Natural killer cell (primary cell): Measurements from ENCODE around the gene C3orf20. TPM values are rescaled to one million over a fixed set of nuclear protein-coding genes. Genes with fewer than 3 reads are reported as not detected.
A peak's percentile ranks its signal among the peaks of the same experiment; 100 is the strongest.

Experiments used
- ATAC-seq, 3 donors: fragments of 150-1000 bp in 2 of 3; fragments of 200-7000 bp in 1 of 3; cut with Tn5 transposase; 1 replicate in 1 of 3; 2 replicates in 2 of 3; pipeline ENCODE4 v1.10.0; 2021; ENCODE audit warnings: mild to moderate bottlenecking in 2 of 3, moderate library complexity in 2 of 3
- DNase-seq, 2 donors: peaks; one replicate each; pipeline versions ENCODE4 v3.0.0 to v3.0.0-alpha.2; 2013 to 2021; ENCODE audit warnings: mixed read lengths in 1 of 2
- H3K27ac ChIP-seq: one replicate; pipeline ENCODE4 v1.5.1; 2013; ENCODE audit warnings: mild to moderate bottlenecking, low read length
- H3K27me3 ChIP-seq: one replicate; pipeline ENCODE4 v1.6.1; 2013; ENCODE audit warnings: low read length; ENCODE audit not compliant: control insufficient read depth, insufficient read depth
- H3K36me3 ChIP-seq: one replicate; pipeline ENCODE4 v1.6.1; 2013; ENCODE audit warnings: low read length; ENCODE audit not compliant: control insufficient read depth, insufficient read depth
- H3K4me1 ChIP-seq: one replicate; pipeline ENCODE4 v1.6.1; 2013; ENCODE audit warnings: low read length; ENCODE audit not compliant: control insufficient read depth, insufficient read depth
- H3K4me3 ChIP-seq: one replicate; pipeline ENCODE4 v1.5.1; 2013; ENCODE audit warnings: low read length
- H3K9me3 ChIP-seq: one replicate; pipeline ENCODE4 v1.6.1; 2013; ENCODE audit warnings: low read length; ENCODE audit not compliant: control insufficient read depth, insufficient read depth
- H3K27ac Mint-ChIP-seq, 2 donors: one replicate each; pipeline ENCODE4 v1.8.0; 2022; ENCODE audit warnings: mild to moderate bottlenecking in 2 of 2, mixed read lengths in 2 of 2, moderate library complexity in 1 of 2
- H3K27me3 Mint-ChIP-seq, 2 donors: one replicate each; pipeline ENCODE4 v1.8.0; 2022; ENCODE audit warnings: low read depth in 2 of 2, mixed read lengths in 2 of 2
- H3K36me3 Mint-ChIP-seq: one replicate; pipeline ENCODE4 v1.8.0; 2022; ENCODE audit warnings: mixed read lengths
- H3K4me1 Mint-ChIP-seq, 2 donors: one replicate each; pipeline ENCODE4 v1.8.0; 2022; ENCODE audit warnings: mixed read lengths in 2 of 2
- H3K4me3 Mint-ChIP-seq: one replicate; pipeline ENCODE4 v1.8.0; 2022; ENCODE audit warnings: mild to moderate bottlenecking, moderate library complexity, mixed read lengths
- H3K9me3 Mint-ChIP-seq, 2 donors: one replicate each; pipeline ENCODE4 v1.8.0; 2022; ENCODE audit warnings: mixed read lengths in 2 of 2
- CTCF ChIP-seq: fragments of 200-600 bp; IDR thresholded peaks from one replicate; pipeline ENCODE4 v1.8.0; 2022; ENCODE audit warnings: antibody characterized with exemption
- WGBS: methylation state at CpG from one replicate; pipeline ENCODE4 v1.1.7; 2013; ENCODE audit warnings: missing lambda C conversion rate; ENCODE audit not compliant: insufficient coverage; 5-methylcytosine and 5-hydroxymethylcytosine counted together
- intact Hi-C: fragments of 100-400 bp; cut with micrococcal nuclease; formaldehyde crosslinking; loops from one replicate; pipeline ENCODE4 v1.14.2; 2022
- total RNA-seq, 4 donors: library from RNA; stranded (reverse); fragments of 120-200 nt in 1 of 4; gene quantifications; one replicate each; pipeline versions ENCODE4 v1.2.3 to v1.2.4, GENCODE V29; 2013 to 2022

The C3orf20 gene
- total RNA-seq, 3 donors from 2014 or later (not counting 1 experiment from before 2014, with no cell fraction given) = 0.14 TPM; not detected in 2

DNA sequence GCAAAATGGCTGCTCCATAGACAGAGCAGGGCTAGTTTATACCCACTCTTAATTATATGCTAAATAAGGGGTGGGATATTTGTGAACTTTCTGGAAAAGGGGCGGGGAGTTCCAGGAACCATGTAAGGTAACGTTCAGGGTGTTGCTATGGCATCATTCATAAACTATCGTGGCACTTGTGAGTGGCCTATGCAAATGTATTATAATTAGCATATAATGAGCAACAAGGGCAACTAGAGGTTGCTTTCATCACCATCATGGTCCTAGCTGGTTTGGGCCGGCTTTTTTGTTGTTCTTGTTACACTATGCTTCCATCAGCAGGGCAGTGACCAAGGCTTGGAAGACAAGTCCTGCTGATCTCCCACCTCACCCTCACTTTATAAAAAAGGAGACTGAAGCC is 100.6 kb downstream of the C3orf20 start:
- H3K27me3 ChIP-seq = no peaks in the 10 kb centered on the region
- intact Hi-C loops = no loop called here
- H3K27ac ChIP-seq = no peak overlapping the region
- no peaks in the 10 kb centered on the region for H3K4me1 ChIP-seq
- 92% methylated on average over 4 of the region's 4 CpGs for WGBS
- H3K36me3 ChIP-seq = no peaks in the 10 kb centered on the region
- Mint-ChIP-seq H3K4me1 (no peaks in the 10 kb centered on the region), H3K27me3 (peaks cover 0 to 20% of the 10 kb centered on the region in 2 donors), H3K4me3 (no peak overlapping the region), H3K36me3 (peaks cover 8% of the 10 kb centered on the region), H3K9me3 (peaks cover 4 to 5% of the 10 kb centered on the region in 2 donors), H3K27ac (no peak overlapping the region)
- H3K4me3 ChIP-seq = no peak overlapping the region
- TF ChIP-seq CTCF = no peak
- no peaks in the 10 kb centered on the region for H3K9me3 ChIP-seq
- DNase-seq (no peak), ATAC-seq (no peak)

GRCh38 chr3:14779069-14779685 is 104.2 kb downstream of the C3orf20 start:
- ATAC-seq (no peak), DNase-seq (no peak)
- H3K27me3 Mint-ChIP-seq = peaks cover 0 to 20% of the 10 kb centered on the region in 2 donors
- no peaks in the 10 kb centered on the region for H3K4me1 Mint-ChIP-seq
- TF ChIP-seq CTCF = no peak
- intact Hi-C loops = no loop called here
- H3K9me3 Mint-ChIP-seq = peaks cover 4 to 5% of the 10 kb centered on the region in 2 donors
- no peak overlapping the region for H3K4me3 Mint-ChIP-seq
- Histone ChIP-seq H3K9me3 (no peaks in the 10 kb centered on the region), H3K27ac (no peak overlapping the region), H3K4me1 (no peaks in the 10 kb centered on the region), H3K4me3 (no peak overlapping the region), H3K36me3 (no peaks in the 10 kb centered on the region), H3K27me3 (no peaks in the 10 kb centered on the region)
- whole genome bisulfite sequencing = no CpG with 5 or more reads among the region's 2 CpGs
- no peak overlapping the region for H3K27ac Mint-ChIP-seq
- peaks cover 8% of the 10 kb centered on the region for H3K36me3 Mint-ChIP-seq

- peak in 1 of 3 donors; percentile 37 for ATAC-seq
- no peak for TF ChIP-seq CTCF
- no peak overlapping the region for H3K27ac ChIP-seq
- peak in 1 of 2 donors; percentile 20 for DNase-seq
- no peak overlapping the region for H3K27ac Mint-ChIP-seq
- WGBS = 41% methylated on average over 11 of the region's 12 CpGs
- peaks cover 4 to 5% of the 10 kb centered on the region in 2 donors for H3K9me3 Mint-ChIP-seq
- no peaks in the 10 kb centered on the region for H3K9me3 ChIP-seq
- no peaks in the 10 kb centered on the region for H3K27me3 ChIP-seq
- no peak overlapping the region for H3K4me3 Mint-ChIP-seq
- H3K4me1 Mint-ChIP-seq = no peaks in the 10 kb centered on the region
- no peaks in the 10 kb centered on the region for H3K4me1 ChIP-seq
- H3K4me3 ChIP-seq = no peak overlapping the region
- no peaks in the 10 kb centered on the region for H3K36me3 ChIP-seq
- H3K27me3 Mint-ChIP-seq = peaks cover 3 to 20% of the 10 kb centered on the region in 2 donors
- peaks cover 8% of the 10 kb centered on the region for H3K36me3 Mint-ChIP-seq
- intact Hi-C loops = no loop called here
These were observed 106.1 kb downstream of the C3orf20 start for GRCh38 chr3:14780927-14781507.
